Measurements from ENCODE around the gene TRMT61A.

Gene TRMT61A

GRCh38 chr14:103528587-103529382 is at the start of gene TRMT61A:
TRMT61A (plus strand) TSS chr14:103529196; CDS start chr14:103529979, 783 bp downstream.
- peak; percentile 92 for DNase-seq

- no peak for DNase-seq
These were observed 48.4 kb upstream of the TRMT61A start for GRCh38 chr14:103480595-103480994.

- DNase-seq, result peak; percentile 36
These were observed 45.4 kb upstream of the TRMT61A start for GRCh38 chr14:103483600-103483999.

GRCh38 chr14:103485504-103485903 is 43.5 kb upstream of the TRMT61A start:
- DNase-seq, result no peak

GRCh38 chr14:103488071-103488470 is 40.9 kb upstream of the TRMT61A start:
- DNase-seq, result no peak

GRCh38 chr14:103488960-103489359 is 40.0 kb upstream of the TRMT61A start:
- no peak for DNase-seq

- DNase-seq, result no peak
These were observed 39.4 kb upstream of the TRMT61A start for GRCh38 chr14:103489621-103490020.

- DNase-seq, result no peak
These were observed 37.3 kb upstream of the TRMT61A start for GRCh38 chr14:103491691-103492090.

- DNase-seq, result no peak
These were observed 36.7 kb upstream of the TRMT61A start for GRCh38 chr14:103492156-103492925.

- DNase-seq, result no peak
These were observed 33.1 kb upstream of the TRMT61A start for GRCh38 chr14:103495854-103496253.

GRCh38 chr14:103496776-103497175 is 32.2 kb upstream of the TRMT61A start:
- no peak for DNase-seq

GRCh38 chr14:103499709-103500108 is 29.3 kb upstream of the TRMT61A start:
- no peak for DNase-seq

GRCh38 chr14:103500148-103500990 is 28.6 kb upstream of the TRMT61A start:
- DNase-seq, result peak; percentile 80

GRCh38 chr14:103501041-103501870 is 27.7 kb upstream of the TRMT61A start:
- no peak for DNase-seq

- DNase-seq, result no peak
These were observed 26.9 kb upstream of the TRMT61A start for GRCh38 chr14:103501921-103502669.

- DNase-seq, result no peak
These were observed 26.1 kb upstream of the TRMT61A start for GRCh38 chr14:103502877-103503276.

- no peak for DNase-seq
These were observed 25.7 kb upstream of the TRMT61A start for GRCh38 chr14:103503296-103503695.

GRCh38 chr14:103504991-103505565 is 23.9 kb upstream of the TRMT61A start:
- DNase-seq, result no peak

GRCh38 chr14:103507751-103508150 is 21.2 kb upstream of the TRMT61A start:
- no peak for DNase-seq

- no peak for DNase-seq
These were observed 20.3 kb upstream of the TRMT61A start for GRCh38 chr14:103508521-103509329.

Data from NCI-H774 (cell line).